Epithelial cell of esophagus (primary cell): ENCODE results near the gene HIRA.

ENCODE experiments used
- DNase-seq: peaks from one replicate; pipeline ENCODE4 v3.0.0; 2010; ENCODE audit warnings: low read depth
- H3K4me3 ChIP-seq: 2 replicates; pipeline ENCODE4 v1.5.1; 2011; ENCODE audit warnings: mild to moderate bottlenecking, low read length, control low read depth
- CTCF ChIP-seq: IDR thresholded peaks from 2 replicates; pipeline ENCODE4 v1.5.1; 2011; ENCODE audit warnings: low read depth, mild to moderate bottlenecking, low read length, control low read depth, inconsistent platforms; ENCODE audit not compliant: insufficient read depth; ENCODE audit errors: missing control alignments

Gene HIRA

GRCh38 chr22:19430890-19431541 is 517 bp downstream of the HIRA start:
- DNase-seq, result peak; percentile 22
- peak; percentile 20 for TF ChIP-seq CTCF
- H3K4me3 ChIP-seq, result peak overlapping the region; percentile 94

- no peak for TF ChIP-seq CTCF
- H3K4me3 ChIP-seq, result peak overlapping the region; percentile 94
- DNase-seq, result peak; percentile 50
These were observed 1.3 kb downstream of the HIRA start for GRCh38 chr22:19429950-19430889.

- DNase-seq, result no peak
- no peak for TF ChIP-seq CTCF
- no peak overlapping the region for H3K4me3 ChIP-seq
These were observed 7.4 kb downstream of the HIRA start for GRCh38 chr22:19424186-19424500.

- no peak for DNase-seq
- no peak overlapping the region for H3K4me3 ChIP-seq
- TF ChIP-seq CTCF, result no peak
These were observed 8.9 kb downstream of the HIRA start for GRCh38 chr22:19422440-19423301.

GRCh38 chr22:19420321-19420720 is 11.2 kb downstream of the HIRA start:
- no peak overlapping the region for H3K4me3 ChIP-seq
- no peak for TF ChIP-seq CTCF
- DNase-seq, result no peak

GRCh38 chr22:19419464-19420178 is 11.9 kb downstream of the HIRA start:
- no peak for TF ChIP-seq CTCF
- DNase-seq, result no peak
- H3K4me3 ChIP-seq, result no peak overlapping the region
